ENCODE data around the gene SNRPA1. TPM values are rescaled to one million over a fixed set of nuclear protein-coding genes. Genes with fewer than 3 reads are reported as not detected.

SNRPA1 gene
- polyA plus RNA-seq, 1 experiment = 57.0 TPM

DNA sequence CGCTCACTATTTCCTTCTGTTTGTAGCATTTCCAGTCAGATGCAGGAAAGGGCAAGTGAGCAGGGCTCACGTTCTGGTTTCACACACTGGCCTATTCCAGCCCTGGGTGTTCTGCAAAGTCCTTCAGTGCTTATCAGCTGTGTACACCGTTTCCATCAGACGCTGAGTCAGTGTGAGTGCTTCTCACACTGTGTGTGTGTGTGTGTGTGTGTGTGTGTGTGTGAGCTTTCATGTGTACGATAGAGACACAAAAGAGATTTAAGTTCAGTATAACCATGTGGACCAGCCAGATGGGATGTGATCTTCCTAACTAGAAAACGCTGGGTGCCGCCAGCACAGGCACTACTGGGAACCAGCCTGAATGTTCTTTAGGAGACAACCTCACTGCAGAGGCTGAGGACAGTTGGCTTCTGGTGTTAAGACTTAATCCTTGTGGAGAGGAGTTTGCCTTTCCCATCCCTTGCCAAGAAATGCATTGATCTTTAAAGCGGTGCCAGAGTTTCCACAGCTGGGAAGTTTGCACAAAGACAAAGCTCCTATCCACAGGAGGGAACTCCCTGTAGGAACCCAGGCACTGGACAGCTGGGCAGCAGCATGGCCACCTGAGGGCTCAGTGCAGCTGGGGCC lies 39.3 kb downstream of the SNRPA1 start:
- H3K27ac ChIP-seq (ENCODE audit: low read depth, low read length) = no peak overlapping the region
- H3K27me3 ChIP-seq (ENCODE audit: control insufficient read depth, insufficient read depth, low read length) = no peaks in the 10 kb centered on the region
- no peaks in the 10 kb centered on the region; the same call in 1 of the 2 replicates for H3K9me3 ChIP-seq (ENCODE audit: control insufficient read depth, insufficient read depth, low read length)
- ChIA-PET POLR2A (interaction anchor here (0.7 kb wide), 1 partner anchor 39 kb away, joined by 4 read pairs; the partner anchor contains the start of gene SNRPA1), CTCF (interaction anchor here (1.4 to 4.5 kb wide), 6 partner anchors 166 to 247 kb away, joined by 4 to 39 read pairs (median 6); no protein-coding TSS in a partner anchor)
- H3K4me3 ChIP-seq (ENCODE audit: low read depth, low read length) = no peak overlapping the region
- no peak for DNase-seq (ENCODE audit: low read depth, low spot score)
- TF ChIP-seq, protein P1, sequence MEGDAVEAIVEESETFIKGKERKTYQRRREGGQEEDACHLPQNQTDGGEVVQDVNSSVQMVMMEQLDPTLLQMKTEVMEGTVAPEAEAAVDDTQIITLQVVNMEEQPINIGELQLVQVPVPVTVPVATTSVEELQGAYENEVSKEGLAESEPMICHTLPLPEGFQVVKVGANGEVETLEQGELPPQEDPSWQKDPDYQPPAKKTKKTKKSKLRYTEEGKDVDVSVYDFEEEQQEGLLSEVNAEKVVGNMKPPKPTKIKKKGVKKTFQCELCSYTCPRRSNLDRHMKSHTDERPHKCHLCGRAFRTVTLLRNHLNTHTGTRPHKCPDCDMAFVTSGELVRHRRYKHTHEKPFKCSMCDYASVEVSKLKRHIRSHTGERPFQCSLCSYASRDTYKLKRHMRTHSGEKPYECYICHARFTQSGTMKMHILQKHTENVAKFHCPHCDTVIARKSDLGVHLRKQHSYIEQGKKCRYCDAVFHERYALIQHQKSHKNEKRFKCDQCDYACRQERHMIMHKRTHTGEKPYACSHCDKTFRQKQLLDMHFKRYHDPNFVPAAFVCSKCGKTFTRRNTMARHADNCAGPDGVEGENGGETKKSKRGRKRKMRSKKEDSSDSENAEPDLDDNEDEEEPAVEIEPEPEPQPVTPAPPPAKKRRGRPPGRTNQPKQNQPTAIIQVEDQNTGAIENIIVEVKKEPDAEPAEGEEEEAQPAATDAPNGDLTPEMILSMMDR (IDR thresholded peaks at IDR 0.05; ENCODE audit: low read depth, low read length) = no peak

DNA sequence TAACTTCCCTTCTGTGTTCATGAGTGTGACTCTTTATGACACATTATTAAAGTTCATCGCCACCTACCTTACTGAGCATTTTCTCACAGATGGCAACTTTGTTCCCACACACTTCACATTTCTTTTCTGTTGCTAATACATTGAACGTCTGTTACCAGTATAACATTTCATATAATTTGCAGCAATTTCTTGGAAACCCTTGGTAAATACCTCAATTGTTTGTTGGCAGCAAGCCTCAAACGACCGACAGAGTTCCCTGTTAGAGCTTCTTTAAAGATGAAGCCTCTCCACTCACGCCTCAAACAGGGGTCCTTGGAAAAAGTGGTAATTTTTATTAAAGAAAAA lies 40.0 kb downstream of the SNRPA1 start:
- TF ChIP-seq, protein P1 (IDR thresholded peaks at IDR 0.05; ENCODE audit: low read depth, low read length) = no peak
- Histone ChIP-seq H3K4me3 (ENCODE audit: low read depth, low read length) (no peak overlapping the region), H3K27ac (ENCODE audit: low read depth, low read length) (no peak overlapping the region), H3K9me3 (ENCODE audit: control insufficient read depth, insufficient read depth, low read length) (no peaks in the 10 kb centered on the region; the same call in 1 of the 2 replicates), H3K27me3 (ENCODE audit: control insufficient read depth, insufficient read depth, low read length) (no peaks in the 10 kb centered on the region)
- DNase-seq (ENCODE audit: low read depth, low spot score) = no peak
- CTCF ChIA-PET = interaction anchor here (1.6 to 4.5 kb wide), 5 partner anchors 165 to 241 kb away, joined by 4 to 39 read pairs (median 6); no protein-coding TSS in a partner anchor
- POLR2A ChIA-PET = no interaction called here

DNA sequence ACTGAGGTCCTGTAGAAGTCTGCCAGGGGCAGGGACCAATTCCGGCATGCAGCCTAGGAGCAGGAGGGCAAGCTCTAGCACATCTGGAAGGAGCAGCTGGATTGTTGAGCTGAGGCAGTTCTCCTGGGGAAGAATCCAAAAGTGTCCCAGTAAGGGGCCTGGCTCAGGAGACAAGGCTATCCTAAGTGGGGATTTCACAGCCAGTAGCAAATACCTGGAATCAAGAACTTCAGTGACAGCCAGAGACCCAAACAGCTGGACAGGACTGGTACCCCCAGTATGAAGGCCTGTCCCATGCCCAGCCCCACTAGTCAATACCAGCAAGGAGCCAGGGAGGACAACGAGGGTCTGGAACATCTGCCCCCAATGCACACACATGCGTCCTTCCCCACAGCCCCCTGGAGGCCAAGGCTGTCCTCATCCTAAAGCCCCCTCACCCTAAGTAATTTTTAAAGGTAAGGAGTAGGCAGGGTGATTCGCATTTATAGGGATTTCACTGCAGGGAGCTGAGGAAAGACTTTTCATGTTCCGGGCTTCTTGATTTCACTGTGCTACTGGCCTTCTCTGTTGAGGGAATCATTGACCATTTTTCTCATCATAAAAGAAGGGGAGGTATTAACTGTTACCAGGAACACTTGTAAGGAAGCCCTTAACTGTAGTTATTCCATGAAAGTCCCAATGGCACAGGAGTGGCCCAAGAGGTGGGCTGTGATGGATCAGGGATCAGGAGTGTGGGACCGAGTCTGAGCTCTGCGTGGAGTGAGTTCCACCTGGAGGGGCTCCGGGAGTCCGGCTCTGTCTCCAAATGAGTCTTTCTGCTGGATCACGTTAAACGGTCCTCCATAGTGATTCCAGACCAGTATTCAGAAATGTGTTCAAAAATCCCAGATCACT lies 40.6 kb downstream of the SNRPA1 start:
- POLR2A ChIA-PET = no interaction called here

DNA sequence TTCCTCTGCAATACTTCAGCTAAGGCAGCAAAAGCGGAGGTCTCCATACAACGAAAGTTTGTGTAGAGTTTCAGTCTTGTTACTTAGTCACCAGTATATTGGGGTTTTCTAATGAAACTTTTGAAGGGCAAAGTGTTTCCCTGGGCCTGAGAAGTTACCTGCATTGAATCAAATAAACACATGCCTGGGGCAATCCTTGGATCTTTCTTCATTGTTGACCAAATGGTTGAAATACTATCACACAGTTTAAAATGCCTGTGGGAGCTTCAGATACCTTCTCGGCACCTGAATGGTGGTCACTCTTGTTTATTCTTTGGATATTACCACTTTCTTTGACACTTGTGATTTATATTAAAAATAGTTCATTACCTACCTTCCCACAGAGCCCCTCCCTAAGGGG lies 42.2 kb downstream of the SNRPA1 start:
- ChIA-PET CTCF (interaction anchor here (3.3 to 4.5 kb wide), 2 partner anchors 237 to 245 kb away, joined by 11 to 39 read pairs; no protein-coding TSS in a partner anchor), POLR2A (interaction anchor here (1.1 to 2.1 kb wide), 4 partner anchors 48 to 229 kb away, joined by 5 to 16 read pairs (median 7); no protein-coding TSS in a partner anchor)
- DNase-seq (ENCODE audit: low read depth, low spot score) = no peak
- TF ChIP-seq, protein P1 (IDR thresholded peaks at IDR 0.05; ENCODE audit: low read depth, low read length) = no peak
- peak overlapping the region; percentile 72 for H3K4me3 ChIP-seq (ENCODE audit: low read depth, low read length)
- no peaks in the 10 kb centered on the region for H3K27me3 ChIP-seq (ENCODE audit: control insufficient read depth, insufficient read depth, low read length)
- no peaks in the 10 kb centered on the region; the same call in 1 of the 2 replicates for H3K9me3 ChIP-seq (ENCODE audit: control insufficient read depth, insufficient read depth, low read length)
- peak overlapping the region; percentile 65 for H3K27ac ChIP-seq (ENCODE audit: low read depth, low read length)

More for the DNA sequence above, 40.6 kb downstream of the SNRPA1 start:
- no peaks in the 10 kb centered on the region; the same call in 1 of the 2 replicates for H3K9me3 ChIP-seq (ENCODE audit: control insufficient read depth, insufficient read depth, low read length)
- no peak for DNase-seq (ENCODE audit: low read depth, low spot score)
- peak overlapping the region; percentile 11 for H3K27ac ChIP-seq (ENCODE audit: low read depth, low read length)
- TF ChIP-seq, protein P1 (IDR thresholded peaks at IDR 0.05; ENCODE audit: low read depth, low read length) = no peak
- CTCF ChIA-PET = interaction anchor here (1.6 to 4.5 kb wide), 6 partner anchors 165 to 246 kb away, joined by 4 to 39 read pairs (median 8); no protein-coding TSS in a partner anchor
- H3K4me3 ChIP-seq (ENCODE audit: low read depth, low read length) = no peak overlapping the region
- no peaks in the 10 kb centered on the region for H3K27me3 ChIP-seq (ENCODE audit: control insufficient read depth, insufficient read depth, low read length)
